ENCODE data around the gene MYBBP1A.

The MYBBP1A gene

GRCh38 chr17:4499431-4500190, 55.6 kb downstream of the MYBBP1A start:
- peak; percentile 34 for DNase-seq

GRCh38 chr17:4498461-4499397, 56.5 kb downstream of the MYBBP1A start, which contains the start of gene SPNS2:
Gene SPNS2, plus strand, starts transcription at chr17:4498881. Its CDS starts 167 bp downstream, at chr17:4499048.
- peak; percentile 74 for DNase-seq

- no peak for DNase-seq
These were observed 57.9 kb downstream of the MYBBP1A start for GRCh38 chr17:4497101-4497824.

- peak; percentile 74 for DNase-seq
These were observed 62.2 kb downstream of the MYBBP1A start for GRCh38 chr17:4492721-4493561.

- DNase-seq = no peak
These were observed 64.5 kb downstream of the MYBBP1A start for GRCh38 chr17:4490637-4491061.

- DNase-seq = no peak
These were observed 65.0 kb downstream of the MYBBP1A start for GRCh38 chr17:4490109-4490591.

- no peak for DNase-seq
These were observed 66.1 kb downstream of the MYBBP1A start for GRCh38 chr17:4488989-4489595.

All from hematopoietic multipotent progenitor cell treated with erythropoietin and hydrocortisone succinate and interleukin-3 and kit ligand, for 6 days (in vitro differentiated cells).